Measurements from ENCODE around the gene ZBTB49.
"Not testable (repeated sequence)": the region's sequence is repeated elsewhere in the genome, so short reads cannot be mapped to it uniquely, and the experiment has no call there.

The ZBTB49 gene, protein sequence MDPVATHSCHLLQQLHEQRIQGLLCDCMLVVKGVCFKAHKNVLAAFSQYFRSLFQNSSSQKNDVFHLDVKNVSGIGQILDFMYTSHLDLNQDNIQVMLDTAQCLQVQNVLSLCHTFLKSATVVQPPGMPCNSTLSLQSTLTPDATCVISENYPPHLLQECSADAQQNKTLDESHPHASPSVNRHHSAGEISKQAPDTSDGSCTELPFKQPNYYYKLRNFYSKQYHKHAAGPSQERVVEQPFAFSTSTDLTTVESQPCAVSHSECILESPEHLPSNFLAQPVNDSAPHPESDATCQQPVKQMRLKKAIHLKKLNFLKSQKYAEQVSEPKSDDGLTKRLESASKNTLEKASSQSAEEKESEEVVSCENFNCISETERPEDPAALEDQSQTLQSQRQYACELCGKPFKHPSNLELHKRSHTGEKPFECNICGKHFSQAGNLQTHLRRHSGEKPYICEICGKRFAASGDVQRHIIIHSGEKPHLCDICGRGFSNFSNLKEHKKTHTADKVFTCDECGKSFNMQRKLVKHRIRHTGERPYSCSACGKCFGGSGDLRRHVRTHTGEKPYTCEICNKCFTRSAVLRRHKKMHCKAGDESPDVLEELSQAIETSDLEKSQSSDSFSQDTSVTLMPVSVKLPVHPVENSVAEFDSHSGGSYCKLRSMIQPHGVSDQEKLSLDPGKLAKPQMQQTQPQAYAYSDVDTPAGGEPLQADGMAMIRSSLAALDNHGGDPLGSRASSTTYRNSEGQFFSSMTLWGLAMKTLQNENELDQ

DNA sequence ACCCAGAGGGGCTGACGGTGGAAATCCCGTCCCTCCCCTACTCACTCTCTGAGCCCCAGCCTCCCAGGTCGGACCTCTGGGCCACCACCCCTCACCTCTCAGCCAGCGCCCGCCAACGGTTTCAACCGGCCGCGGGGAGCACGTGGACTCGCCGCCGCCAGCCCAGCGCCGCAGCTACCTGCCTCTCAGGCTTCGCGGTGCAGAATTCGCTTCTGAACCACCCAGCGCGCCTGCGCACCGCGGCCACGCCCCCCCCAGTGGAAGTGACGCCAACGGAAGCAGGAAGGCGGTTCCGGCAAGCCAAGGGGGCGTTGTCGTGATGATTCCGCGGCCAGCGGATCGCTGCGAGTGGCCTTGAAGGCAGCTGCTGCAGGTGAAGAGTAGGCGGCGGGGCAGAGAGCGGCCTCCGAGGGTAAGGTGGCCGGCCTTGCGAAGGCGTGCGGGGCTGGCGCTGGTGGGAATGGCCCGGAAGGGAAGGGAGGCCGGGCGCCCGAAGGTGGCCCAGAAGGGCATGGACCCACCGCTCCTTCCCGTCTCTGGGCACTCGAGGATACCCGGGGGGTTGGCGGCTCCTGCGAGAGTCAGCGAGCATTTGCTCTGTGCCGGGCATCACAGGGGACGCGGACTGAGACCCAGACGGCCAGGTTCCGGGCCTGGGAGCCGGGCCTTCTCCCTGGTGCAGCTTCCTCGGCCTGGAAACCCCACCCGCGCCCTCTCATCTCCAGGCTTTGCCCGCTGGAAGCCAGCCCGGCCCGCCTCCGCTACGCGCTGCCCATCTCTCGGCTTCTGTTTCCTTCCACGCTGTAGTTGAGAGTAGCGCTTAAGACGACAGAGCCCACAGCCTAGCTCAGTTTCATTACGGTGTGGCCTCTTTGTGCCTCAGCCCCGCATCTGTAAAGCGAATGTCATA, at the start of gene ZBTB49, which contains the start of gene LYAR:
Gene ZBTB49 (plus strand): TSS at position 311 of the 910 bp plus-strand sequence. CDS start 9,695 bp downstream, outside the sequence.
Gene LYAR (minus strand): TSS at position 214 of the 910 bp plus-strand sequence. CDS start 6,412 bp downstream, outside the sequence.
- DNase-seq (ENCODE audit: low read depth, low spot score): peak; percentile 97

DNA sequence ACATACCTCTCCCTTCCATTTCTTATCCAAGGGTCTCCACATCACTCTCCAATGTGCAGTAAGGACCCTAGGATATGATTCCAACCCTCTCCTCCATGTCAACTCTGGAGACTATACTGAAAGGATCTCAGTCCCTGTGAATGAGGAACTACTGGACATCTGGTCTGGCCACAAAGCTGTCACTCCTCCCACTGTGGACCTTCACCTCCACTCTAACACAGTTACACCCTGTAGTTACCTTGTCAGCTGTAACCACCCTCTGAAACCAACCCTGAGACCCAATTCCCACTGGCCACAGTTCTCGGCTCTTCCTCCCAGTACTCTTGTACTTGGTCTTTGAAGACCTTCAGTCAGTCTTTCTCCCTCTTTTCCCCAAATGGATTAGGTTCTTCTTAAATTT, 44.9 kb upstream of the ZBTB49 start:
- no peak for DNase-seq (ENCODE audit: low read depth, low spot score)

DNA sequence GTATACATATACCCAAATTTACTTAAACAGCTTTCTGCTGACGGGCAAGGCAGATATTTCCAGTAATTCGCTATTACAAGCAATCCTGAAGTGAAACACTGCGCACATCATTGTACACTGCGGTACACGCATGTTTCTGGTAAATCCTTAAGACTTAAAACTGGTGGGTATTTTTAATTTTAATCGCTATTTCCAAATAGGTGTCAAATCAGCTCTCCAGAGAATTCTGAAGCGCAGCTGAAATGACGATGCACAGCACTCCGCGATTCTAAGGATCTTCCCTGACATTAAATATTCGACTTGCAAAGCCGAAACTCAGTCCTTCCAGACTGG, 42.4 kb upstream of the ZBTB49 start:
- no peak for DNase-seq (ENCODE audit: low read depth, low spot score)

DNA sequence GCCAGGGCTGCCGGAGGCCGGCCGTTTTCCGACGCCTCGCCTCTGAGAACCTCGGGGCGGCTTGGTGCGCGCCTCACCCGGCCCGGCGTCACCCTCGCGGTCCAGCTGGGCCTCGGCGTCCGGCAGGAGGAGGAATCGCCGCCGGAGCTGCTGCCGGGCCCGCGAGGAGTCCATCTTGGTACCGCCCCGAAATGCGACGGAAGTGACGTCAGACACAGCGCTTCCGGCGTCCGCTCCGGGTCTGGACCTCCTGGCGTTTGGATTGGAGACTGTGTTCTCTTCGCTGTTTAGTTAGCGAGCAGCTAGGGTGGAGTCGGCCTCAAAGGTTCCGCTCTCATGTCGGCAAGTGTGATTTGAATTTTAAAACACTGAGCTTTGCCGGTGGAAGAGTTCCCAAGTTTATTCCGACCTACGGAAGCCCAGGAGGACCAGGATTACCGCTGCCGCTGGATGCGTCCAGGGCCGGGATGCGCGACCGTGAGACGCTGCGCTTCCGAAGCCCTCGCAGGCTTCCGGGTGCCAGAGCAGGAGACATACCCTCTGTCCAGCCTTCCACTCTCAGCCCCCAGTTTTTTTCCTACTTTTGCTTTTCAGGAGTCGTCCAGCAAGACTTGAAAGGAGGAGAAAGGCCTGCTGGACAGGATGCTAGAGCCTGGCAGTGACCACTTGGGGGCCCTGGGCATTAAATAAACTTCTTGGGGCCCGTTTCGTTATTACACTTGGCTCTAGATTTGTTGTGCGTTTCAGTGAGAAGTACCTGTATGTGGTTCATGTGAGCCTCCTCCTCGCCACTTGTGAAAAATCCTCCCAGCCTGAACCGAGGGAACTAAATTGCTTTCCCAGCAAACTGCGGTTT, 41.8 kb upstream of the ZBTB49 start, which contains the start of gene TMEM128:
Gene TMEM128 (minus strand): TSS at position 195 of the 856 bp plus-strand sequence. CDS start 21 bp downstream, at position 174.
- DNase-seq (ENCODE audit: low read depth, low spot score): peak; percentile 97

DNA sequence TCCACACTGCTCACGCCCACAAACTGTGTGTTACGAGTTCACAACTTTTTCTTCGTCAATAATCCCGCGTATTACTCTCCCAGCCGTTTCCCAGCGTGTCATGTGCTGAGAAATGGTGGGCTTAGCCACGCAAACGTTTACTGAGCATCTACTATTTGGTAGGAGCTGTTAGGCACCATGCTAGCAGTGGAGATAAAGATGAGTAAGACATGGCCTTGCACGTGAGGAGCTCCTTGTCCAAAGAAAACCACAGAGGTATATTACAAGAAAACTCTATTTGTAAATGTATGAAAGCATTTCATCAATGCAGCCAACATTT, 41.2 kb upstream of the ZBTB49 start:
- DNase-seq (ENCODE audit: low read depth, low spot score): no peak

DNA sequence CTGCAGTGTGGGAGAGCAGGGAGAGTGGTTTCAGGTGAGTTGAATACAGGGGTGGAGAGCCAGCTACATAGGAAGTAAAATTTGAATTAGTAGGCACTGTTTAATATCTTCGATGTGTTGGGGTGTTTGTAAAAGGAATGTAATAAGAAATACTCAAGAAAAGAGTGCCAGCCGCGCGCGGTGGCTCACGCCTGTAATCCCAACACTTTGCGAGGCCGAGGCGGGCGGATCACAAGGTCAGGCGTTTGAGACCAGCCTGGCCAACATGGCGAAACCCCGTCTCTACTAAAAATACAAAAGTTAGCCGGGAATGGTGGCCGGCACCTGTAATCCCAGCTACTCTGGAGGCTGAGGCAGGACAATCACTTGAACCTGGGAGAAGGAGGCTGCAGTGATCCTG, 40.7 kb upstream of the ZBTB49 start:
- DNase-seq (ENCODE audit: low read depth, low spot score): not testable (repeated sequence)

DNA sequence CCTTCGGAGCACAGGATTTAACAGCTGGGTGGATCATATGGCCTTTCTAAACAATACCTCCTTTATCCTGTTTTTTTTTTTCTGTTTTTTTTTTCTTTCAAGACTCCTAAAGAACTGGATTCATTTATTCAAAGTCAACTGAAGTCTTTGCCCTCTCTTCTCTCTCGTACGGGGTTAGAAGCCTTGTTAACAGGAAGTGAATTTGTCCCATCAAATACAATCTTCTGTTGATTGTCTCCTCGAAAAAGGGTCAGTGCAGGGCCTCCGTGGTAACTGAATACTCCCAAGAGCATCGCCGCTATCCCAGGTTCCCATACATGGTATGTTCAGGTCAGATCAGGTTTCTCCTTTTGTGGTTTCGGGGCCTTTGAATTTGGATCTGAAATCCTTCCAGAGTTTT, 40.2 kb upstream of the ZBTB49 start:
- DNase-seq (ENCODE audit: low read depth, low spot score): no peak

DNA sequence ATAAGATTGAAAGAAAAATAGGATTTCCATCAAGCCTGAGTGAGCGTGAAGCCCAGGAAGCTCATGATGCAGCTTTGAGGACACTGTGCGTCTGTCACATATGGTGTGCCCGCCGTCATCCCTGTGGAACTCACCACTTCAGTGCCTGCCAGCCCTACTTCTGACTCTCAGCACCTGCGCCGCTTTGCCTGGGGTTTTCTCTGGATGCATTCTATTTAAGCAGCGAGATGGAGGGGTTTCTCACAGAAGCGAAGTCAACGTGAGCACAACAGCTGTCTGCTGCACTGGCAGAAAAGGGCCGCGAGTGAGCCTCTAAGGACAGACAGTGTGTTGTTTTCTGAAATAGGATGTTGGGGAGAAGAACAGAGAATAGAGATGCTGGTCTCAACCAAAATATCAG, 35.9 kb upstream of the ZBTB49 start:
- no peak for DNase-seq (ENCODE audit: low read depth, low spot score)

DNA sequence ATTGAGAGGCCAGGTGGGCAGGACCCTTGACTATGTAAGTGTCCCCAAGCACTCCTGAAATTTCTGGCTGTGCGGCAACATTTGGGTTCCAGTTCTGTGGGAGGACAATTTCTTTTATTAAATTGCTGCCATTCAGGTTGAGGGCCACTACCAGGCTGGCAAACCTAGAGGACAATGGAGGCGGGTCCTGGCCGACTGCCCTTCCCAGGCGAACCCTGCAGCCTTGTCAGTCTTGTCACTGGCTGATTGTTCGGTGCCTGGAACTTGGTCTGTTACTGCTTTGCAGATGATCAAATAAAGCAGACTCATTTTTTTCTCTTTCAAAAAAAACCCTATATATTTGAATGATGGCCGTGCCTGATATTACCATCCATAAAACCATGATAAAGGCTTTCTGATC, 35.4 kb upstream of the ZBTB49 start:
- no peak for DNase-seq (ENCODE audit: low read depth, low spot score)

DNA sequence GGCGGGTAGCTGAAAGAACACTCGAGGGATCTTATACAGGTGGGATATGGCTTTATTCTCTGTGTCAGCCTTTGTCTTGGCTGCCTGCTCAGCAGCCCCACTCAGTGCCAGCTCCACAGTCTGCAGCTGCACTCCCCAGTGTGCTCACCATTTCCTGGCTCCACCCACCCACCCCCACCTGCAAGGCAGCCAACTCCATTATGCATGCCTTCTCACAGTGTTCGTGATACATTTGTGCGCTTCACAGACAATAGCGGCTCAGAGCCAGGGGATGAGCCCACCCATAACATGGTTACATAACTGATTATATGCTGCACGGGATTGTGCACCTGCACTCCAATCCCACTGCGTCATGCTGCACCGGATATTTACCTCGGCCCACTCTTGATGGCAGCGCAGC, 33.3 kb upstream of the ZBTB49 start:
- no peak for DNase-seq (ENCODE audit: low read depth, low spot score)

DNA sequence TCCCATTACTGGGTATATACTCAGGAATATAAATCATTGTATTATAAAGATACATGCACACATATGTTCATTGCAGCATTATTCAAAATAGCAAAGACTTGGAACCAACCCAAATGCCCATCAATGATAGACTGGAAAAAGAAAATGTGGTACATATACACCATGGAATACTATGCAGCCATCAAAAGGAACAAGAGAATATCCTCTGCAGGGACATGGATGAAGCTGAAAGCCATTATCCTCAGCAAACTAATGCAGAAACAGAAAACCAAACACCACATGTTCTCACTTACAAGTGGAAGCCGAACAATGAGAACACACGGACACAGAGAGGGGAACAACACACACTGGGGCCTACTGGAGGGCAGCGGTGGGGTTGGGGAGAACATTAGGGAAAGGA, 32.3 kb upstream of the ZBTB49 start:
- DNase-seq (ENCODE audit: low read depth, low spot score): not testable (repeated sequence)

DNA sequence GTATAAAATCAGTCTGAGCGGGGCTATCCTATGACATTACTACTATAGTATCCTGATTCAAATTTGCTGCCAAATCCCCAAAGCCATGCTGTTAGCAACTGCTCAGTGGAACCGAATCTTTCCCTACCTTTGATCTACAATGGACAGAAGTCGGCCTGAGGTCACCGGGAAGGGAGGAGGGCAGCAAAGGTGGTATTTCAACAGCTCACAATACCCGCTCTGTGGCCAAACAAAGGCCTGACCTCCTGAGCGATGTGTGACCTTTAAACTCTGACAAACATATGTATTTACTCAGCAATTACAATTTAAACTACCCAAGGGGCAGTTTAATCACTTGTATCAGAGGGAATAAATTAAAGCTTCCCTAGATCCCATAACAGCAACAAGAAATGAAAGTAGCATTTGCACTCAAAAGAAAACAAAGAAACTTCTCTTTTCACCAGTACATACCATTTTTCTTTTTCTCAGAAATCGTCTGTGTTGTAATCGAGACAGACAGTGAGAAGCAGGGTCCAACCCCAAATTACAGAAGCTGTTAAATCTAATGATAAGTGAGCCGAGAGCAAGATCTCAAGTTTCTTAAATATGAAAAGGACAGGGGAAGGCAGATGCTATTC, 30.5 kb upstream of the ZBTB49 start:
- DNase-seq (ENCODE audit: low read depth, low spot score): no peak

DNA sequence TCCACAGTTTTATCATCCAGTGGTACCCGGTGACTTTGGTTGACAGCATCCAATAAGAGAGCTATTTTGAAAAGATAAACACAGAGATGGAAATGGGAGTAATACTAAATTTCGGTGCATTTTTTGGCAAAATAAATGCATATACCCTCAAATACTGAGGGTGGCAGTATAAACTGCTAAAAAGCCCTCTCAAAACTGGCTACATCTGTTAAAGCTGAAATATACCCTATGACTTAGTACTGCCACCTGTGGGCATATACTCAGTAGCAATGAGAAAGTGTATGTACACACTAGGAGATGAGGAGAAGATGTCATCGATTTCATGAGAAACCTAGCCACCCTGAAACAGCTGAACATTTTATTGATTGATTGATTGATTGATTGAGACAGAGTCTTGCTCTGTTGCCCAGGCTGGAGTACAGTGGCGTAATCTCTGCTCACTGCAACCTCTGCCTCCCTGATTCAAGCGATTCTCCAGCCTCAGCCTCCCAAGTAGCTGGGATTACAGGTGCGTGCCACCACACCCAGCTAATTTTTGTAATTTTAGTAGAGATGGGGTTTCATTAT, 29.8 kb upstream of the ZBTB49 start:
- DNase-seq (ENCODE audit: low read depth, low spot score): peak; percentile 52

DNA sequence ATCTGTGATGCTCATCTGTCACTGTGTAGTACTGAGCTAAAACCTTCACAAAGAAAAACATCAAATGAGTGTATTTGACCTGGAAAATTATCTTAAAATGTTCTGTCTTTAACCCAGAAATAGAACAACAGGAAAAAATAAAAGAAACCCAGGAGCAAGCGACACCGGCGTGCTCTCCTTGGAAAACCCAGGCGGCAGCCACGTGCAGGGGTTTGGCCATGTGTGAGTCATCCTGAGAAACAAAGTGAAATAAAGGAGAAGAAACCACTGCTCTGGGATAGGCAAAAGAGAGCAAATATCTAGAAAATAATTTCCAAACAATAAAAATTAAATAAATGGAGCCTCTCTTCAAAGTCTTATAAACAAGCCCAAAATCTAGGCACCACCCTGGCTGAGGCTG, 22.1 kb upstream of the ZBTB49 start:
- peak; percentile 65 for DNase-seq (ENCODE audit: low read depth, low spot score)

DNA sequence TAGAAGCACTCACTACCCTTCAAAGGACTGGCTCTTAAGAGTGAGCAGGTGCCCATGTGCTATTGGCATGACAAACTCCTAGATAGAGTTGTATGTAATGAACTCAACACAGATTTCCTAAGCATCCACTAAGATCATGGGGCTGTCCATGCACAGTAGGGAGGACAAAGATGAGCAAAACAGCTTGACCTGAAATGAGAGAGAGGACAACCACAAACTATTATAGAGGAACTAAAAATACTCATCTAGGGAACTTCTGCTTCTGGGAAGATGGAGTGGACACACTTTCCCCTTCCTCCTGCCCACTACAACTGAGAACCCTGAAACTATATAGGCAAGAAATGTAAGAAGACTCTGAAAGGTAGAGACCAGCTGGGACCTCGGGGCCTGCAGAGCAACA, 21.3 kb upstream of the ZBTB49 start:
- DNase-seq (ENCODE audit: low read depth, low spot score): no peak

DNA sequence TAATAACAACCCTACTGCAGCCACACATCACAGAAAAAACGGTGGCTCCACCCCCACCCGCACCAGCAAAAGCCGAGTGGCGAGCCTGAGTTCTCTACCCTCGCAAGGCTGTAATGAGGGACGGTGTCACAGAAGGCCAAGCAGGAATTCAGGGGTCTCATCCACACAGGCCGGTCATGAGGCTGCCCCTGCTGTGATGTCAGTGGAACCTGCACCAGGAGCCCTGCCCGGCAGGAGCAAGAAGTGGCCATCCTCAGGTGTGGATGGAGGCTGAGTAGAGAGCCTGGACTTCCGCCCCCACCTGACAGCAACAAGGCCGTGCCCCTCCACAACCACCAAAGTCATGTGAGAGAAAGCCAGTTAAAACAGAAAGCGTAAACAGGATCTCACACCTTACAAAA, 20.7 kb upstream of the ZBTB49 start:
- DNase-seq (ENCODE audit: low read depth, low spot score): no peak

DNA sequence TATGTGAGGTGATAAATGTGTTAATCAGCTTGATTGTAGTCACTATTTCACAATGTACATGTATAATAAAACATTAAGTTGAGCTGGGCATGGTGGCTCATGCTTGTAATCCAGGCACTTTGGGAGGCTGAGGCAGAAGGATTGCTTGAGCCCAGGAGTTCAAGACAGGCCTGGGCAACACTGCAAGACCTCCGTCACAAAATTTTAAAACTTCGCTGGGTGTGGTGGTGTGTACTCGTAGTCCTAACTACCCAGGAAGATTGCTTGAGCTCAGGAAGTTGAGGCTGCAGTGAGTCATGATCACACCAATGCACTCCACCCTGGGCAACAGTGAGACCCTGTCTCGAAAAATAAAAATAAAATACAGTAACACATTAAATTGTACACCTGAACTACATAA, 20.2 kb upstream of the ZBTB49 start:
- no peak for DNase-seq (ENCODE audit: low read depth, low spot score)

DNA sequence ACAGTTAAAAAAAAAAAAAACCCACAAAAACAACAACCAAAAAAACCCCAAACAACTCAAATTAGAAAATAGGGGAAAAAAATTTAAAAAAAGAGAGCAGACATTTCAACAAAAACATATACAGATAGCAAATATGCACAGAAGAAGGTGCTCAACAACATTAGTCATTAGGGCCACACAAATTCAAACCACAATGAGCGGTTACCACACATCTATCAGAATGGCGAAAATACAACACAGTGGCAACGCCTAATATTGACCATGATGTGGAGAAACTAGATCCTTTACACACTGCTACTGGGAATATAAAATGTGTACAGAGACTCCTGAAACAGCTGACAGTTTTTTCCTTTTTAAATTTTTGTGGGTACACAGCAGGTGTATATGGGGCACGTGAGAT, 19.5 kb upstream of the ZBTB49 start:
- DNase-seq (ENCODE audit: low read depth, low spot score): no peak

DNA sequence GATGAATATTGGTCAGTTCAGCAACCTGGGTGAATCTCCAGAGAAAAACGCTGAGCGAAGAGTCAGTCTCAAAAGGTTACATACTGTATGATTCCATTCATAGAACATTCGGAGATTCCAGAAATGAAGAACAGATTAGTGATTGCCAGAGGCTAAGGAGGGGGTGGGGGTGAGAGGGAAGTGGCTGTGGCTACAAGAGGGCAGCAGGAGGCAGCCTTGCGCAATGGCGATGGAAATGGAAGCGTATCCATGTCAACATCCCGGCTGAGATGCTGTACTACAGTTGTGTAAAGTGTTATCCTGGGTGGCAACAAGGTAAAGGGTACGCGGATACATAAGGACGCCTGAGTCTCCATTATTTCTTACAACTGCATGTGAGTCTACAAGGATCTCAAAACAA, 18.1 kb upstream of the ZBTB49 start:
- no peak for DNase-seq (ENCODE audit: low read depth, low spot score)

DNA sequence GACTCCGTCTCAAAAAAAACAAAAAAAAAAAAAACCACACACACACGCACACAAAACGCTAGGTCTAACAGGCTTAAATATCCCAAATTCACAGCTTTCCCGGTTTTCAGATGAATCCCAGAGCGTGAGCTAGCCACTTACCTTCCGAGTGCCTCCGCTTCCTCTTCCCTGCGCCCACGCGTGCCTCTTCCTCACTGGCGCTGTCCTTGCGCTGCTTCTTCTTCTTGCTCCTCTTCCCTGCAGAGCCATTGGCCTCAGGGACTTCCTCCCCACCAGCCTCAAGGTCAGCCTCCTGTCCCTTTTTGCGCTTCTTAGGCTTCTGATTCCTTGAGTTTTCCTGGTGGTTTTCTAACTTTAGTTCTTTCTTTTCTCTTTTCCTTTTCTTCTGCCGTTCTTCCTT, 15.8 kb upstream of the ZBTB49 start:
- DNase-seq (ENCODE audit: low read depth, low spot score): no peak

All from astrocyte of the hippocampus (primary cell).